ENCODE results near the gene ANO4. TPM values are rescaled to one million over a fixed set of nuclear protein-coding genes. Genes with fewer than 3 reads are reported as not detected.

ANO4 gene
- total RNA-seq, 1 donor from 2014 or later: 7.3 TPM

DNA sequence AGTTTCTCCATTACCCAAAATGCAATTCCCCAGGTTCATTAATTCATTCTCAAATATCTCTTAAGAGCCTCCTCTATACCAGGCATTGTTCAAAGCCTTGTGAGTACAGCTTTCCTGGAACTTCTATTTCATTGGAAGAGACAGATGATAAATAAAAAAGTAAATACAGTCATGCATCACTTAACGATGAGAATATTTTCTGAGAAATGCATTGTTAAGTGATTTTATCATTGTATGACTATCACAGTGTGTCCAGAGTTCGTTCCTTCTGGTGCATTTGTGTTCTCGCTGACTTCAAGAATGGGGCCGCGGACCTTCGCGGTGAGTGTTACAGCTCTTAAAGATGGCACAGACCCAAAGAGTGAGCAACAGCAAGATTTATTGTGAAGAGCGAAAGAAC, 66.0 kb downstream of the ANO4 start:
- TF ChIP-seq, protein P1, sequence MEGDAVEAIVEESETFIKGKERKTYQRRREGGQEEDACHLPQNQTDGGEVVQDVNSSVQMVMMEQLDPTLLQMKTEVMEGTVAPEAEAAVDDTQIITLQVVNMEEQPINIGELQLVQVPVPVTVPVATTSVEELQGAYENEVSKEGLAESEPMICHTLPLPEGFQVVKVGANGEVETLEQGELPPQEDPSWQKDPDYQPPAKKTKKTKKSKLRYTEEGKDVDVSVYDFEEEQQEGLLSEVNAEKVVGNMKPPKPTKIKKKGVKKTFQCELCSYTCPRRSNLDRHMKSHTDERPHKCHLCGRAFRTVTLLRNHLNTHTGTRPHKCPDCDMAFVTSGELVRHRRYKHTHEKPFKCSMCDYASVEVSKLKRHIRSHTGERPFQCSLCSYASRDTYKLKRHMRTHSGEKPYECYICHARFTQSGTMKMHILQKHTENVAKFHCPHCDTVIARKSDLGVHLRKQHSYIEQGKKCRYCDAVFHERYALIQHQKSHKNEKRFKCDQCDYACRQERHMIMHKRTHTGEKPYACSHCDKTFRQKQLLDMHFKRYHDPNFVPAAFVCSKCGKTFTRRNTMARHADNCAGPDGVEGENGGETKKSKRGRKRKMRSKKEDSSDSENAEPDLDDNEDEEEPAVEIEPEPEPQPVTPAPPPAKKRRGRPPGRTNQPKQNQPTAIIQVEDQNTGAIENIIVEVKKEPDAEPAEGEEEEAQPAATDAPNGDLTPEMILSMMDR (conservative IDR thresholded peaks at IDR 0.05): no peak
- Mint-ChIP-seq H3K27ac (no peak overlapping the region), H3K9me3 (no peaks in the 10 kb centered on the region), H3K4me3 (no peak overlapping the region), H3K4me1 (ENCODE audit: unreplicated experiment) (no peaks in the 10 kb centered on the region), H3K27me3 (peaks cover 22% of the 10 kb centered on the region), H3K36me3 (no peaks in the 10 kb centered on the region)
- no peak for DNase-seq (ENCODE audit: extremely low spot score, unreplicated experiment)

DNA sequence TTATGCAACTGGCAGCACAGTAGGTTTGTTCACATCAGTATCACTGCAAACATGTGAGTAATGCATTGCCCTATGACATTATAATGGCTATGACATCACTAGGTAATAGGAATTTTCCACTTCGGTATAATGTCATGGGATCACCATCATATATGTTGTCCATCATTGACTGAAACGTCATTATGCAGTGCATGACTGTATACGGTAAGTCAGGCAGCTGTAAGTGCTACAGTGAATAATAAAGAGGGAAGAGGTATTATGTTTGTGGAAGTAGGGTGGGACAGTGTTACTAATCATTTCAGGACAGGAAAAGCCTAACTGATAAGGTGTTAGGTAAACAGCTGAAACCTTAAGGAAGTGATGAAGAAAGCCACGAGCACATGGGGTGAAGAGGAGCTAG, 68.1 kb downstream of the ANO4 start:
- Mint-ChIP-seq H3K9me3 (no peaks in the 10 kb centered on the region), H3K36me3 (no peaks in the 10 kb centered on the region), H3K4me3 (no peak overlapping the region), H3K4me1 (ENCODE audit: unreplicated experiment) (no peaks in the 10 kb centered on the region), H3K27me3 (peaks cover 20% of the 10 kb centered on the region), H3K27ac (no peak overlapping the region)
- TF ChIP-seq, protein P1 (conservative IDR thresholded peaks at IDR 0.05): no peak
- no peak for DNase-seq (ENCODE audit: extremely low spot score, unreplicated experiment)

DNA sequence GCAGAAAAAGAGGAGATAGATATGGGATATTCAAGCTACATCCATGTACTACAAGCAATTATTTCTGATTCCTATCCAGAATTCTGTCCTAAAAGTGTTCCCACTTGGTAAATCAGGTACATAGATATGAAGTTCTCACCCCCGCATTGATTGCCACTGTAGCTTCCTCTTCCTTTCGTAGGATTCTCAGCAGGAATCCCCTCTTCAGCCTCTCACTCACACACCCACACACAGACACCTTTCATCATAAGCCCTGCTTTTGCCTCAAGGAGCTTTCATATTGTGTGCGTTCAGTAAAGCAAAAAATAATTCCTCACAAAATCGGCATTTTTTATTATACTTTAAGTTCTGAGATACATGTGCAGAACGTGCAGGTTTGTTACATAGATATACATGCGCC, 69.8 kb downstream of the ANO4 start:
- Mint-ChIP-seq H3K36me3 (no peaks in the 10 kb centered on the region), H3K4me3 (no peak overlapping the region)

DNA sequence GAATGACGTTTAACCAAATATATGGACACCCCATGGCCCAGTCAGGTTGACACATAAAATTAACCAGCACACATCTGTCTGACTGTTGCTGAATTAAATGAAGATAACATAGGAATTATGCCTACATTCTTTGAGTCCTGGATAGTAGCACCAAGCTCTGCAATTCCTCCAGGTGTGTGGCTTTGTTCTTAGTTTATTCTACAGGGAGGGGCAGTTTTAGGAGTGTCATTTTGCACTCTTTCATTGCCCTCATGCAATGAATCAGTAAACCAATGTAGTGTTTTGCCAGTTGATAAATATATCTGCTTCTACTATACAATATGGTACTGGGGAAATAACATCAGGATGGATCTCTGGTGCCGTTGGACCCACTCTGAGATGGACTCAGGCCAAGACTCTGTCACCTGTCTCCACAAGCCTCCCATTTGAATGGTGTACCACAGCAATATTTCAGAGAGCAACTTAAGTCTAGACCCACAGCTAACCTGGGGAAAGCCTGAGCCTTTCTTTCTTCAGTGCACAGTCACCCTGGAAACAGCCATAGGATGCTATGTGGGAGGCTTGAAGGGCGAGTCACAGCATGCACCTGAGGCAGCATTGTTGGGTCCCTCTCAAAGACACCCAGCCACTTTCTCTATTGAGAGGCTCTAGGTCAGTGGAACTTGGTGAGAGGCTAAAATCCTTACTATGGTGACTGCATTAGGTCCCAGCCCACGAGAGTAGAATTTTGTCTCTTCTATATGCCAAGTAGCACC, 73.2 kb downstream of the ANO4 start:
- Mint-ChIP-seq H3K27me3 (peaks cover 18% of the 10 kb centered on the region), H3K4me3 (no peak overlapping the region), H3K9me3 (no peaks in the 10 kb centered on the region), H3K27ac (no peak overlapping the region), H3K4me1 (ENCODE audit: unreplicated experiment) (no peaks in the 10 kb centered on the region), H3K36me3 (no peaks in the 10 kb centered on the region)
- TF ChIP-seq, protein P1 (conservative IDR thresholded peaks at IDR 0.05): no peak
- no peak for DNase-seq (ENCODE audit: extremely low spot score, unreplicated experiment)

More for the DNA sequence above, 69.8 kb downstream of the ANO4 start:
- Mint-ChIP-seq H3K4me1 (ENCODE audit: unreplicated experiment) (no peaks in the 10 kb centered on the region), H3K27ac (no peak overlapping the region), H3K27me3 (peaks cover 20% of the 10 kb centered on the region), H3K9me3 (no peaks in the 10 kb centered on the region)
- TF ChIP-seq, protein P1 (conservative IDR thresholded peaks at IDR 0.05): no peak
- no peak for DNase-seq (ENCODE audit: extremely low spot score, unreplicated experiment)

DNA sequence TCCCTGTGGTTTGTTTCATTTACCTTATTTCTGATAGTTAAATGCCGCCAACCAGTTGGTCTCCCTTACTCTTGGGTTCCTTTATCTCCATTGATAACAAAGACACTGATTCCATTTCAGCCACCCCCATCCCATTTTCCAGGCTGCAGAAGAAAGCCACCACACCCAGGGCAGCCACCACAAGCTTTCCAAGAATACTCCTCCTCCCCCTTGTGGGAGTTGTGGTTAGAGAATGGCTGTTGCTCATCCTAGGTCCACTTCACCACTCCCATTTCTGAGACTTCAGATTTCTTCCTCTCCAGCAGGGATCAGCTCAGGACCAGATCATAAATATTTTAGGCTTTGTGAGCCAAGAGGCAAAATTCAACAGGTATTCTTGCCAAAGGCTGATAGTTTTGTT, 73.9 kb downstream of the ANO4 start:
- H3K27me3 Mint-ChIP-seq: peaks cover 17% of the 10 kb centered on the region
- DNase-seq (ENCODE audit: extremely low spot score, unreplicated experiment): no peak
- H3K36me3 Mint-ChIP-seq: no peaks in the 10 kb centered on the region
- no peaks in the 10 kb centered on the region for H3K4me1 Mint-ChIP-seq (ENCODE audit: unreplicated experiment)
- H3K4me3 Mint-ChIP-seq: no peak overlapping the region
- no peak overlapping the region for H3K27ac Mint-ChIP-seq
- H3K9me3 Mint-ChIP-seq: peaks cover 5% of the 10 kb centered on the region
- TF ChIP-seq, protein P1 (conservative IDR thresholded peaks at IDR 0.05): no peak

All from type B pancreatic cell (in vitro differentiated cells).